ENCODE measurements around the gene C1QTNF6.
"Not testable (repeated sequence)": the region's sequence is repeated elsewhere in the genome, so short reads cannot be mapped to it uniquely, and the experiment has no call there.

Gene C1QTNF6

GRCh38 chr22:37187891-37188761 lies at the start of gene C1QTNF6:
TSS of gene C1QTNF6 (minus strand) at chr22:37188247. CDS start at chr22:37188213, 34 bp downstream.
- peak; percentile 26 for DNase-seq

DNA sequence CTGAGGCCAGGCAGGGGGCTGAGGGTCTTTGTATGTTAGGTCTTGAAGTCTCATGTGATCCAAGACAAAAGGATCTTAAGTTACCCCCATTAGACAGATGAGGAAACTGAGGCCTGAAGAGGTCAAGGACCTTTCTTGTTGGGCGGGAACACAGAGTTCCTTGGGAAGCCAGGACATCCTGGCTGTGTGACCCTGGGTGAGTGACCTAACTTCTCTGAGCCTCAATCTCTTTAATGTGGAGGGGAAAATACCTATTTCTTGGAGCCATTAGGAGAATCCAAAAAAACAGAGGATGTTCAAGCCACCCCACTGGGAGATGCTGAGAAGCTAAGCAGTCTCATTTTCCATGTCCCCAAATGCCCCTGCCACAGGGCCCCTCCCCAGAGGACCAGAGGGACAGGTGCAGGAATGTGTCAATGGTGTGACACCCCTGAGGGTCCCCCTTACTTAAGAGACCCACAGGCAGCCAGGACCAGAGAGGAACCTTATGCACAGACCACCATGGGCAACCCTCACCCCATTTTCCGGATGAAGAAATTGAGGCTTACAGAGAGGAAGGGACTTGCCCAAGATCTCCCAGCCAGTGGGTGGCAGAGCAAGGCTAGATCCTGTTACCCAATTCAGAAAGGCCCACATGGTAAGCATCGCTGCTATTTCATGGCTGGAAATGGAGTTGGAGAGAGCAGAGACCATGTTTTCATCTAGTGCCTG lies 48.0 kb upstream of the C1QTNF6 start:
- DNase-seq: no peak

- DNase-seq: no peak
These were observed 47.0 kb upstream of the C1QTNF6 start for GRCh38 chr22:37234736-37235711.

GRCh38 chr22:37233751-37234631 lies 45.9 kb upstream of the C1QTNF6 start:
- no peak for DNase-seq

GRCh38 chr22:37233371-37233750 lies 45.3 kb upstream of the C1QTNF6 start:
- not testable (repeated sequence) for DNase-seq

GRCh38 chr22:37232140-37232998 lies 44.3 kb upstream of the C1QTNF6 start:
- no peak for DNase-seq

GRCh38 chr22:37231406-37232139 lies 43.5 kb upstream of the C1QTNF6 start:
- no peak for DNase-seq

- no peak for DNase-seq
These were observed 42.8 kb upstream of the C1QTNF6 start for GRCh38 chr22:37230673-37231405.

- DNase-seq: no peak
These were observed 42.0 kb upstream of the C1QTNF6 start for GRCh38 chr22:37229805-37230672.

- DNase-seq: no peak
These were observed 41.2 kb upstream of the C1QTNF6 start for GRCh38 chr22:37229012-37229804.

- no peak for DNase-seq
These were observed 40.3 kb upstream of the C1QTNF6 start for GRCh38 chr22:37228106-37229011.

- no peak for DNase-seq
These were observed 38.5 kb upstream of the C1QTNF6 start for GRCh38 chr22:37226514-37226913.

- DNase-seq: no peak
These were observed 38.0 kb upstream of the C1QTNF6 start for GRCh38 chr22:37226087-37226486.

DNA sequence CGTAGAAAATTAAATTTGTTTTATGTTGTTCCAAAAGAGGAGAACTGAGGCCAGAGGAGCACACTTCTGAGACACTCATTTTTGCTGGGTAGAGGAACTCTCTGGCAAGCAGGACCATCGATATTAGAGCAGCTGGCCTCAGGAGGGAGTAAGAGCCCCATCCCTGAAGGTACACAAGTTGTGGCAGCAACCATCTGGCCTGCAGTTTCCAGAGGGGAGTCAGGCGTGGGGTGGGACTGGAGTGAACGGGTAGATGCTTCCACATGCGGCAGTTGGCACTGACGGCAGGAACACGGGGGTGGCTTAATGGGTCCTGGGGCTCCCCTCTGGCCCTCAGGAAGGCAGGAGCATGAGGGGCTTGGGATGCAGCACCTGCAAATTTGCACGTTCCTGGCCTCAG lies 37.4 kb upstream of the C1QTNF6 start:
- no peak for DNase-seq

- no peak for DNase-seq
These were observed 36.8 kb upstream of the C1QTNF6 start for GRCh38 chr22:37224757-37225420.
